Measurements from ENCODE around the gene CFAP92.

Gene CFAP92, protein sequence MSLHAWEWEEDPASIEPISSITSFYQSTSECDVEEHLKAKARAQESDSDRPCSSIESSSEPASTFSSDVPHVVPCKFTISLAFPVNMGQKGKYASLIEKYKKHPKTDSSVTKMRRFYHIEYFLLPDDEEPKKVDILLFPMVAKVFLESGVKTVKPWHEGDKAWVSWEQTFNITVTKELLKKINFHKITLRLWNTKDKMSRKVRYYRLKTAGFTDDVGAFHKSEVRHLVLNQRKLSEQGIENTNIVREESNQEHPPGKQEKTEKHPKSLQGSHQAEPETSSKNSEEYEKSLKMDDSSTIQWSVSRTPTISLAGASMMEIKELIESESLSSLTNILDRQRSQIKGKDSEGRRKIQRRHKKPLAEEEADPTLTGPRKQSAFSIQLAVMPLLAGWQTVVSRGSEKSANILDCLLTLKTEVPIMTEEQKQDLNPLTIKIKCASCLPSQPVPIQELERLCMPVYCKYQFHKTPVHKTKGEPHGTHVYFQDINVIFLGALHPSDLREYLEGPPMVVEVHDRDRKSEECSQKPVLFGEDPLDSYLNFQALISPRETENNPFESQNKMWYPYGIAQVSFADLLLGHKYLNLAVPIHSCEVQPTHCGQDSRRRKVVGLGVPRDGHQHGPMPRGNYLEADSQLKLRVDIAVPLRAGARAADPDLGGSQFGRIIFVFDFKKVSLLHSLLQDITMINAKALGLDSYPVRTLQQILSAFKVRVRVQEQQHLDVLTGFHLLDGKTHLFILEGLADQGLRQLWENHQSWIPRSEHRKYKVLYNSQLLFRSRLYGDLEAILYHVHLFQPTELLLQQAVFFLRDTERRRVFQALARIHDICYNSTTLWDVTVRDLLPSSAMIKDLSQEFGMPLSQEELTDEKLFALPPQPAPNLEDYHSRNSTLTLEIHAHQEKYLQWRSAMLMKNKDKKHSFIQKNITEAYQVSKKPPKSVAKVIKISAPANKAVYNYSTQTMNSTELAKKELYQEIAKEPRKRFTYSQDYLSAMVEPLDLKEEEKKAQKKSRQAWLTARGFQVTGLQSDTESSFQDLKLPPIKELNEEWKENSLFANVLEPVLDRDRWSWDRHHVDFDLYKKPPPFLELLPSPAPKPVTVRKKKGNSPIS

DNA sequence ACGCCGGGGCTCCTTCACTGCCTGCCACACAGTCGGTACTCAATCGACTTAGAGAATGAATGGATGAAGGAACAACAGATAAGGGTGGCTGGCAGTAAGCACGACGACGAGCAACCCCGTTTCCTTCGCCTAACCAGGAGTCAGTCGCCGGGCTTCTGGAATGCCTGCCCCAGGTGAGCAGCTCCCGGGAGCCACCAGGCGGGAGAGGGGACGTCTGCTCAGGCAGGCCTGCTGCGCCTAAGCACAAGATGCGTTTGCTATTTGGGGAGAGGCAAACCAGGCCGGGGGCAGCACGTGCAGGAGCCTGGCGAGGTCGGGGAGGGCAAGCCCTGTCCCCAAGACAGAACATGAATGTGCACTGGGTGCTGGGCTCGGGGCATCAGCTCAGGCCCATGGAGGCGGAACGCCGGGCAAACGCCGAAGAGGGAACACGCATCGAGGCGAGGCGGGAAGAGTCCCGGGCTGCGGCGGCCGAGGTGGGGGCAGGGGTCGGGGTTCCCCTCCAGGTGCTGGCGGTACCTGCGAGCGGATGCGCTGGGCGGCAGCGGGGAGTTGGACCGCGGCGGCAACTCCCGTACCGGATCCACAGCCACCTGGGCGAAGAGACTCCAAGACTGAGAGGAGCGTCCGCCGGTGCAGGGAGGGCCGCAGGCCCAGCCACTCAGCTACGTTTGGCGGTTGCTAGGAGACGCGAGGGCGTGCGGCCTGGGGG lies at the start of gene CFAP92:
CFAP92 (minus strand) TSS at position 616 of the 712 bp plus-strand sequence. CDS start 772 bp downstream, outside the sequence.
- peaks cover 10% of the 10 kb centered on the region; the same call in 1 of the 2 replicates for H3K4me1 ChIP-seq (ENCODE audit: insufficient read depth, low read length)
- no peaks in the 10 kb centered on the region for H3K9me3 ChIP-seq (ENCODE audit: control insufficient read depth, insufficient read depth, low read length)
- H3K36me3 ChIP-seq (ENCODE audit: insufficient read depth, low read length), result no peaks in the 10 kb centered on the region
- peak within 1 kb of the TSS; percentile 58; the same call in 1 of the 2 replicates for H3K9ac ChIP-seq (ENCODE audit: low read depth, low read length)

DNA sequence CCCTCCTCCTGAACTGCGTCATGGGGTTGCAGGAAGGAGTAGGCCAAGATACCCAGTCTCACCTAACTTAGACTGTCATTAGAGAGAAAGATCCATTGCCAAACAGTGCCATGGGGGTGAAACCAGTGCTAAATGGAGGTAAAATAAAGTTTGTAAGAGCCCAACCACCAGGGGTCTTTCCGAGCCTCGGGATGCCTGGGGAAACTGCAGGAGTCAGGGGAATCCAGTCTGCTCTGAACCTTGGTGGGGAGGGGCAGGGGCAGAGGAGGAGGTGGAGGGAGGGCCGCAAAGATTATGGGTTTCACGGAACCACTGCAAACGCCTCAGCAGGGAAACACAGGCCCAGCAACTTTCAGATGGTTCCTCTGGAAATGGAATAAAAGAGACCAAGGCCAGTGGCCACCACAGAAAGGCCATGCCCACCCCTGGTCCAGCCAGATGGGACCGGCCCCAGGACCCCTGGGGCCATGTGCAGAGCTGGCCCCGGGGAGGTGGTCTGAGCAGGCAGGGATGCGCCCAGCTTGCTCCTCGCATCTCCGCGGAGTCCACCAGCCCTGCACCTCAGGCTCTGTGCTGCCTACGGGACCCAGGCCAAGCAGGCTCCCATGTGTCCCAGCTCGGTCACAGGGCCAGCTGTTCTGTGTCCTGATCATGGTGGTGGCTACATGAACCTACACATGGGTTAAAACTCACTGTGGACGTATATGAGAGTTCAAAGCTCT lies 46.9 kb upstream of the CFAP92 start:
- no peaks in the 10 kb centered on the region for H3K9me3 ChIP-seq (ENCODE audit: control insufficient read depth, insufficient read depth, low read length)
- no peaks in the 10 kb centered on the region for H3K36me3 ChIP-seq (ENCODE audit: insufficient read depth, low read length)
- H3K4me1 ChIP-seq (ENCODE audit: insufficient read depth, low read length), result peaks cover 15% of the 10 kb centered on the region; the same call in 1 of the 2 replicates
- H3K9ac ChIP-seq (ENCODE audit: low read depth, low read length), result no peak overlapping the region

DNA sequence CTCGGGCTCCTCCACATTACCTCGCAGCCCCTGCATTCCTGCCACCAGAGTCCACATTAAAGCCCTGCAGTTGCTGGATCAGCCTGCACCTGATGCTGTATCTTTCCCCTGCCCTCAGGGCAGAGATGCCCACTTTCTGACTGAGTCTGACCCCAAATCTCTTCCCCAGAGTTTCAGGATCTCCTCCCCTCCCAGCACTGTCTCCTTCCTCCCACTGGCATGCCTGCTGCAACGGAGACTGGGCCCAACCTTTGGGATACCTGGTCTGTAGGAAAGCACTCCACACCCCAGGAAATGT lies 46.1 kb upstream of the CFAP92 start:
- Histone ChIP-seq H3K9ac (ENCODE audit: low read depth, low read length) (no peak overlapping the region), H3K9me3 (ENCODE audit: control insufficient read depth, insufficient read depth, low read length) (no peaks in the 10 kb centered on the region), H3K4me1 (ENCODE audit: insufficient read depth, low read length) (peaks cover 15% of the 10 kb centered on the region; the same call in 1 of the 2 replicates), H3K36me3 (ENCODE audit: insufficient read depth, low read length) (no peaks in the 10 kb centered on the region)

DNA sequence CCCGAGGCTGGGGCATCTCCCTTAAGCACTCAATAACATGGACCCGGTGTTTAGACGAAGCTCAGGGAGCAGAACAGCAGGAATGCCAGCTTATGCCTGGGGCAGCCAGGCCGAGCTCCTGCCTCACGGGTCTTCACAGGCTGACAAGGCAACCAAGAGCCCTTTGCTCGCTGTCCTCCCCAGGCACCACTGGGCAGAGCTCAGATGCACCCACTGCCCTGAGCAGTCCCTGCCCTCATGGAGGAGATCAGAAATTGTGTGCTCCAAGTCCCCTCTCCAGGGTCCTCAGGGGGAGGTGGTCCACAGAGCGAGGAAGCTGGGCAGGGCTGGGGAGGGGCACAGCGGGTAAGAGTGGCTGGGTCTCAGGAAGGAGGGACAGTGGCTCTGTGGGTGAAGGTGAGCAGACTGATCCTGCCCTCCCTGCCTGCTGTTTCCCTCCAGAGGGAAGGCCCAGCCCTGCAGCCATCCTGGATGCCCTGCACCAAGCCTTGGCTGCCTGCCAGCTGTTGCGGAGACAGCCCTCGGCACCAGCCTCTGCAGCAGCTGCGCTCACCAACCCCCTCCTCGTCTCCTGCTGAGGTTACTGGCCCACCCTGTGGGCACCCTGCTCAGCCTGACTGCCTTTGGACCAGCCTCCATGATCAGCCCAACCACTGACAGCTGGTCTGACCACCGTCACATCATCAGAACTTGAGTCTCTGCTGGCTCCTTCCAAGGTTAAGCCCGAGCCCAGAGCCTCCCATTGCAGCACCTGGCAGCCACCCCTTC lies 45.6 kb upstream of the CFAP92 start:
- Histone ChIP-seq H3K9ac (ENCODE audit: low read depth, low read length) (no peak overlapping the region), H3K9me3 (ENCODE audit: control insufficient read depth, insufficient read depth, low read length) (no peaks in the 10 kb centered on the region), H3K4me1 (ENCODE audit: insufficient read depth, low read length) (peaks cover 15% of the 10 kb centered on the region; the same call in 1 of the 2 replicates), H3K36me3 (ENCODE audit: insufficient read depth, low read length) (no peaks in the 10 kb centered on the region)

DNA sequence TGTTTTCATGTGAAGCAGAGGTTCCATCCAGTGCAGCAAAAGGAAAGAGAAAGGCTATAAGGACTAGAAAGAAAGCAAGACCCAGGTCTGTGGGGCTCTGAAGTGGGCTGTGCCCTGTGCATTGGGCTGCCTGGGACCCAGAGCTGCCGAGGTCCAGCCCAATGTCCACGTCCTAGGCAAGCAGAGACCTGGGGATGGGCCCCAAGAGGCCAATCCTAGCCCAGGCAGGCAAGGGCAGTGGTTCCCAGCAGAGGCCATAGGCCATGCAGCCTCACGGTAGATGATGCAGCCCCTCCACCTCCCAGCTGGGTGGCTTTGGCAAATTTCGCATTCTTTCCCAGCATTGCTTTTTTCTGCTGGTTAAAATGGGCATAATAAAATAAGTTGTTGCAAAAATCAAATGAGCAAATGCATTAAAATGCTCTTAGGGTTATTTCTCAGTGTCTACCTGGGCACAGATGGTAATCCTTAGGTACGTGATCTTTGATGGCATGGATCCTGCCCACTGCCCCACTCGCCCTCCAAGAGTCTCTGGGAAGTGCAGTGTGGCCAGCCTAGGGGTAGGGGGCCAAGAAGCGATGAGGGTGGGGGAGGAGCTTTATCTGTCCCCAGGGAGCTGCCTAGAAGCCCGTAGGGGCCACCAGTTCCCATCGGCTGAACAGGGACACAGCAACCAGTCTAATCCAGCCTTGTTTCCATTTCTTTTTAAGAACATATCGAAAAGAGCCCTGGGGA lies 44.4 kb upstream of the CFAP92 start:
- Histone ChIP-seq H3K36me3 (ENCODE audit: insufficient read depth, low read length) (no peaks in the 10 kb centered on the region), H3K4me1 (ENCODE audit: insufficient read depth, low read length) (peaks cover 15% of the 10 kb centered on the region; the same call in 1 of the 2 replicates), H3K9me3 (ENCODE audit: control insufficient read depth, insufficient read depth, low read length) (no peaks in the 10 kb centered on the region), H3K9ac (ENCODE audit: low read depth, low read length) (no peak overlapping the region)

DNA sequence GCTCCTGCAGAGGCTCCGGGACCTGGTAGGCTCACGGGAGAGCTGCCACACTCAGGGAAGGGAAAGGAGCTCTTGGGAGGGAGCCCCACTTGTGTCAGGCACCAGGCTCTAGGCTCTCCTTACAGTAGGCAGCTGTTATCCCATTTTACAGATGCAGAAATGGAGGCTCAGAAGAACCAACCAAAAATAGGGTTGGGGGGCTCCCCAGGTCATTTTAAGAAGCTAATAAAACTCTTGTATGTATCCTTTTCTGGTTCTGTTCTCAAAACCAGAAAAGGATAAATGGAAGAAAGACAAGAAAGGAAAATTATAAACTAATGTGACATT lies 43.2 kb upstream of the CFAP92 start:
- Histone ChIP-seq H3K36me3 (ENCODE audit: insufficient read depth, low read length) (no peaks in the 10 kb centered on the region), H3K4me1 (ENCODE audit: insufficient read depth, low read length) (peaks cover 14% of the 10 kb centered on the region; the same call in 1 of the 2 replicates), H3K9ac (ENCODE audit: low read depth, low read length) (no peak overlapping the region), H3K9me3 (ENCODE audit: control insufficient read depth, insufficient read depth, low read length) (no peaks in the 10 kb centered on the region)

DNA sequence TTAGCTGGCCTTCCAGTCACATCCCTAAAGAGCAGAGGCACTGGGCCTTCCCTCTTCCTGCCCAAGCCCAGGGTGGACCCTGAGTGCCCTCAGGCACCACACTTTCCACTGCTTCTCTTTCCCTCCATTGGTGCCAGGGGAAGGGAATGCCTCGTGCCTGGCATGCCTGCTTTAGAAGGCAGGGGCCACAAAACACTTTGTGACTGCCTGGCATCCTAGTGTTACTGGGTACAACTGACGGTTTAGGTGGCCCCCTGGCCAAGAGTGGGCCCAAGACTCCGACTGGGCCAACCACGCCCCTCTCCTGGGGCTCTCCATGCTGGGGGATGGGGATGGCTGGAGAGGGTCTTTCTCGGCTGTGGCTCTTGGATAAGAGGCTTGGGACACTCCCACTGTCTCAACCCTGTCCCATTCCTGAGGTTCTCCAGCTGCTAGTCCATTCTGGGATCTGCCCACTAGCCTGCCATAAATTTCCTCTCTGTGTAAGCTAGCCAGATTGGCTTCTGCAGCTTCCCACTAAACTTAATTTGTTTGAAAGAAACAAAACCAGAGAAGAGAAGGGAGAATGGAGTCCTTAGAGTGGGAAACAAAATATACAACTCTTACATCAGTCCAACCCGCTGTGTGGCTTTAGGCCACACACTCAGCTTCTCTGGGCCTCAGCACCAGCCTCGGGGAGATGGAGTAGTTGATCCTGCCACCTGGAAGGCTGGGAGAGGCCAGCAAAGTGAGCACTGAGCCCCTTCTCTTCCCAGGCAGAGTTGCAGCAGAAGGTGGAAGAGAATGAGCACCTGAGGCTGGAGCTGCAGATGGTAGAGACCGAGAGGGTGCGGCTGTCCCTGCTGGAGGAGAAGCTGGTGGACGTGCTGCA lies 42.6 kb upstream of the CFAP92 start:
- Histone ChIP-seq H3K4me1 (ENCODE audit: insufficient read depth, low read length) (peaks cover 11% of the 10 kb centered on the region; the same call in 1 of the 2 replicates), H3K9me3 (ENCODE audit: control insufficient read depth, insufficient read depth, low read length) (no peaks in the 10 kb centered on the region), H3K9ac (ENCODE audit: low read depth, low read length) (no peak overlapping the region), H3K36me3 (ENCODE audit: insufficient read depth, low read length) (no peaks in the 10 kb centered on the region)

DNA sequence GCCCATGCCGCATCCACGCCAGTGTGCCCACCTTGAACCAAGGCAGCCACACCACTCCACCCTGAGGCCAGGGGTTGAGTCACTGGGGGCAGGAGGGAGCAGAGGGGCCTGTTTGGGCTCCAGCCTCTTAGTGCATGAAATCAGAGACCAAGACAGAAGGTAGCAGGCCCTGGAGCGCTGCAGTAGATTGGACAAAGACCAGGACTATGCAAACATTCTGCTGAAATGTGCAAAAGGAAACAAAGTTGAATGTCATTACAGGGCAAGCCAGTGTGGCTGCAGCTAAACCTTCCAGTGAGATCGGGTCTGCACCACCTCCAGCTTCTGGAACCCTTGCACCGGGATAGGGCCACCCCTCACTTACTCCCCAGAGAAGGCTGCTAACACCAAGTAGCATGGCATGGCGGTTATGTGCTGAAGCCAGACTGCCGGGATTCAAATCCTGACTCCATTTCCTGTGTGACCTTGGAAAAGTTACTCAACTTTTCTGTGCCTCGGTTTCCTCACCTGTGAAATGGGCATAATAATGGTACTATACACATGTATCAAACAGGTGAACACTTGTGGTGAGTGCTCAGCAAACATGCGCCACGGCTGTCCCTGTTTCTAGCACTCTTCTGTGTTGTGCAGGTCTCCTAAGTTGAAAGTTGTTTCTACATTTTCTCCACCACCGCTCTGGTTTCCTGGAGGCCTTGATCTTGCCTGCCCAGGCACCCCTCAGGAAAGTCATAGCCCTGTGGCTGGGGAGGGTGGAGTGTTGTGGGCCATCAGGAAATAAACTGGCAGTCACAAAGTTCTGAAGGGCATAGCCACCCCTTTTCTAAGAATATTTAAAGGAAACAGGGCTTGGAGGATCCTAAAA lies 41.7 kb upstream of the CFAP92 start:
- Histone ChIP-seq H3K36me3 (ENCODE audit: insufficient read depth, low read length) (no peaks in the 10 kb centered on the region), H3K9ac (ENCODE audit: low read depth, low read length) (no peak overlapping the region), H3K4me1 (ENCODE audit: insufficient read depth, low read length) (peaks cover 5% of the 10 kb centered on the region; the same call in 1 of the 2 replicates), H3K9me3 (ENCODE audit: control insufficient read depth, insufficient read depth, low read length) (no peaks in the 10 kb centered on the region)

DNA sequence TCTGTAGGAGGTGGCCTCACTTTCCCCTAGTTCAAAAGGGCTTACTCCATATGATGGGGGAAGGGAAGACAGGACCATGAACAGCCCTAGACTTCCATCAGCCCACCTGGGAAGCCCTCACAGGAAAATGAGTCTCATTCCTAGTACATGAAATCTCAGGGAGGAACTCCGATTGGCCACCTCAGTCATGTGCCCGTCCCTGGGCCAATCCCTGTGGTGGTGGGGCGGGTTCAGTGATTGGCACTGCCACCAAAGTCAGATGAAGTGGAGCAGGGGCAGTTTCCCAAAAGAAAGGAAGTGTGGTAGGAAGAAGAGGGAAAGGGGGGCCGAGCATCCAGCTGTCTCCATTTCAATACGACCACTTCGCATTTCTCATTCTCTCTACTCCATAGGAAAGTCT lies 40.8 kb upstream of the CFAP92 start:
- Histone ChIP-seq H3K9ac (ENCODE audit: low read depth, low read length) (no peak overlapping the region), H3K4me1 (ENCODE audit: insufficient read depth, low read length) (0 out of 2 replicates have a peak, but pooled peaks cover 5% of the 10 kb centered on the region), H3K36me3 (ENCODE audit: insufficient read depth, low read length) (no peaks in the 10 kb centered on the region), H3K9me3 (ENCODE audit: control insufficient read depth, insufficient read depth, low read length) (no peaks in the 10 kb centered on the region)

DNA sequence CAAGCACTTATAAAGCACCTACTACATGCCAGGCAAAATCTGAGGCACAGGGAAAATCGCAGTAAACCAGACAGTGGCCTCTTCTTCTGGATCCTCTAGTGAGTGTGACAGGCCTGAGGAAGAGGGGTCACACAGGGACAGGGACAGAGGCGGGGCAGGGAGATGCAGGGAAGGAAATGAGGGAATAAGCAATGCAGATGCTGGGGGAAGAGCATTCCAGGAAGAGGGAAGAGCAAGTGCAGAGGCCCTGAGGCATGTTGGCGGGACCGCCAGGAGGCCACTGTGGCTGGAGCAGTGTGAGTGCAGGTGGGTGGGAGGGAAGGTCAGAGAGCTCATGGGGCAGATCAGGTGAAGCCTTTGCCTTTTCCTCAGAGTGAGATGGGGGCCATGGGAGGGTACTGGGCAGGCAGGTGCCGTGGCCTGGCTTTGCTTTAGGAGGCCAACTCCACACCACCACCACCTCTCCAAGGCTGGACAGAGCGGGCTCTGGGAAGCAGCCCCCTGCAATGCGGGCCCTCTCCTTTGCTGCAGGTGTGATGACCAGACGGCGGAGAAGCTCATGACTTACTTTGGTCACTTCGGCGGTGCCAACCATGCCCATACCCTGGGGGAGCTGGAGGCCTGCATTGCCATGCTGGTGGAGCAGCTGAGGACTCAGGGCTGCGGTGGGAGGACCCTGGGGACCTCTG lies 39.9 kb upstream of the CFAP92 start:
- Histone ChIP-seq H3K4me1 (ENCODE audit: insufficient read depth, low read length) (0 out of 2 replicates have a peak, but pooled peaks cover 1% of the 10 kb centered on the region), H3K9me3 (ENCODE audit: control insufficient read depth, insufficient read depth, low read length) (no peaks in the 10 kb centered on the region), H3K9ac (ENCODE audit: low read depth, low read length) (no peak overlapping the region), H3K36me3 (ENCODE audit: insufficient read depth, low read length) (no peaks in the 10 kb centered on the region)

DNA sequence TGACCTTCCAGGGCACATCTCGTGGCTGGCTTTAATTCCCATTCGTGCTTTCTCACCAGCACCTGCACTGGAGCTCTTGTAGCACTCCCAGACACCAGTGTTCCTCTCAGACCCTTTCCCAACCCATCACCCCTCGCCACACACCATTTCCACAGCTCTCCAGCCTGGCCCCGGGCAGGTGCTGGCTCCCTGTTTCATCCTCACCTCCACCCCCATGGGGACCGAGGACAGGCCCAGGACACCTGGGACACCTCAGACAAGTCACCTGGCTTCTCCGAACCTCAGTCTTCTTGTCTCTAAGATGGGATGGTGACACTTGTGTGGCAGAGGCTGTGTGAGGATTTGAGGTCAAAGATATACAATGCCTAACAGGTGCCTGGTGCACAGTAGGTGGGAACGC lies 39.3 kb upstream of the CFAP92 start:
- H3K9ac ChIP-seq (ENCODE audit: low read depth, low read length), result no peak overlapping the region
- H3K4me1 ChIP-seq (ENCODE audit: insufficient read depth, low read length), result no peaks in the 10 kb centered on the region
- no peaks in the 10 kb centered on the region for H3K9me3 ChIP-seq (ENCODE audit: control insufficient read depth, insufficient read depth, low read length)
- H3K36me3 ChIP-seq (ENCODE audit: insufficient read depth, low read length), result no peaks in the 10 kb centered on the region

Measured in ES-I3 (cell line).